22Rv1 (cell line): ENCODE data around the gene TK2.

ENCODE experiments used
- H3K27ac ChIP-seq: fragments of 450-650 bp; 2 replicates; pipeline ENCODE4 v1.5.1; 2017
- CTCF ChIP-seq: fragments of 450-650 bp; IDR thresholded peaks from 2 replicates; pipeline ENCODE4 v1.5.1; 2017; ENCODE audit warnings: mild to moderate bottlenecking
- ZFX ChIP-seq: fragments of 450-650 bp; IDR thresholded peaks from 2 replicates; pipeline ENCODE4 v1.6.1; 2017; ENCODE audit warnings: antibody characterized with exemption, borderline replicate concordance

TK2 gene

GRCh38 chr16:66486773-66487579 lies 62.9 kb downstream of the TK2 start:
- no peak overlapping the region for H3K27ac ChIP-seq

GRCh38 chr16:66486199-66486772 lies 63.6 kb downstream of the TK2 start:
- no peak for TF ChIP-seq CTCF
- no peak for TF ChIP-seq ZFX
- H3K27ac ChIP-seq = no peak overlapping the region

More at GRCh38 chr16:66486773-66487579, 62.9 kb downstream of the TK2 start:
- no peak for TF ChIP-seq CTCF
- no peak for TF ChIP-seq ZFX

- no peak overlapping the region for H3K27ac ChIP-seq
- TF ChIP-seq ZFX = no peak
- TF ChIP-seq CTCF = no peak
Measured at GRCh38 chr16:66485376-66485775, 64.5 kb downstream of the TK2 start.

GRCh38 chr16:66484453-66485213 lies 65.3 kb downstream of the TK2 start:
- no peak for TF ChIP-seq ZFX
- no peak for TF ChIP-seq CTCF
- no peak overlapping the region for H3K27ac ChIP-seq

GRCh38 chr16:66483689-66484452 lies 66.1 kb downstream of the TK2 start:
- TF ChIP-seq CTCF = peak; percentile 97
- no peak for TF ChIP-seq ZFX
- H3K27ac ChIP-seq = no peak overlapping the region

- TF ChIP-seq CTCF = no peak
- no peak for TF ChIP-seq ZFX
- H3K27ac ChIP-seq = no peak overlapping the region
Measured at GRCh38 chr16:66481943-66482390, 68.0 kb downstream of the TK2 start.
